Keratinocyte (primary cell): ENCODE measurements around the gene WNK4. TPM values are rescaled to one million over a fixed set of nuclear protein-coding genes. Genes with fewer than 3 reads are reported as not detected.
A peak's percentile ranks its signal among the peaks of the same experiment; 100 is the strongest.

Experiments
- DNase-seq: peaks from one replicate; pipeline ENCODE4 v3.0.0-alpha.2; 2011; ENCODE audit warnings: low read depth, missing footprints, low spot score
- FAIRE-seq: peaks from 2 replicates; lab custom pipeline; 2011; peaks lifted over from hg19 to GRCh38; lab: Jason Lieb, UNC
- H2AFZ ChIP-seq: 2 replicates; pipeline ENCODE4 v1.6.0; 2012; ENCODE audit warnings: low read length, control low read depth, inconsistent platforms; ENCODE audit not compliant: control insufficient read depth
- H3K27ac ChIP-seq: 2 replicates; pipeline ENCODE4 v1.5.1; 2011; ENCODE audit warnings: low read length; ENCODE audit not compliant: control insufficient read depth, insufficient read depth
- H3K27me3 ChIP-seq: 3 replicates; pipeline ENCODE4 v1.6.0; 2011; ENCODE audit warnings: low read length; ENCODE audit not compliant: control insufficient read depth, insufficient read depth; ENCODE audit errors: extremely low read depth
- H3K36me3 ChIP-seq, 2 experiments: 2 replicates in 1 of 2; 3 replicates in 1 of 2; pipeline ENCODE4 v1.5.1; 2011; ENCODE audit warnings: low read length in 2 of 2, mild to moderate bottlenecking in 1 of 2; ENCODE audit not compliant: control insufficient read depth in 2 of 2, insufficient read depth in 2 of 2; ENCODE audit errors: extremely low read depth in 1 of 2
- H3K4me1 ChIP-seq: 3 replicates; pipeline ENCODE4 v1.5.1; 2011; ENCODE audit warnings: low read length; ENCODE audit not compliant: control insufficient read depth, insufficient read depth; ENCODE audit errors: extremely low read depth
- H3K4me2 ChIP-seq: 3 replicates; pipeline ENCODE4 v1.6.0; 2011; ENCODE audit warnings: low read depth, low read length; ENCODE audit not compliant: control insufficient read depth, insufficient read depth; ENCODE audit errors: extremely low read depth
- H3K4me3 ChIP-seq, 3 experiments: fragments of 200-600 bp in 1 of 3; sonication (generic) in 1 of 3; 2 replicates in 2 of 3; 3 replicates in 1 of 3; pipeline ENCODE4 v1.5.1; 2011 to 2016; ENCODE audit warnings: low read length in 3 of 3, mild to moderate bottlenecking in 3 of 3, control low read depth in 2 of 3, inconsistent platforms in 1 of 3, low read depth in 1 of 3, mixed read lengths in 1 of 3, mixed run types in 1 of 3, moderate library complexity in 1 of 3; ENCODE audit not compliant: control insufficient read depth in 2 of 3, insufficient read depth in 2 of 3; ENCODE audit errors: extremely low read depth in 1 of 3
- H3K79me2 ChIP-seq: 2 replicates; pipeline ENCODE4 v1.6.0; 2012; ENCODE audit warnings: low read length; ENCODE audit not compliant: control insufficient read depth, insufficient read depth
- H3K9ac ChIP-seq: 3 replicates; pipeline ENCODE4 v1.6.0; 2011; ENCODE audit warnings: low read length; ENCODE audit not compliant: control insufficient read depth, insufficient read depth; ENCODE audit errors: extremely low read depth
- H3K9me1 ChIP-seq: 3 replicates; pipeline ENCODE4 v1.6.0; 2011; ENCODE audit warnings: low read length; ENCODE audit not compliant: control insufficient read depth, insufficient read depth; ENCODE audit errors: extremely low read depth
- H3K9me3 ChIP-seq: 2 replicates; pipeline ENCODE4 v1.5.1; 2012; ENCODE audit warnings: low read depth, low read length; ENCODE audit not compliant: control insufficient read depth
- H4K20me1 ChIP-seq: 3 replicates; pipeline ENCODE4 v1.6.0; 2011; ENCODE audit warnings: low read length; ENCODE audit not compliant: control insufficient read depth, insufficient read depth; ENCODE audit errors: extremely low read depth
- EZH2 ChIP-seq: IDR thresholded peaks from one replicate; pipeline ENCODE4 v1.6.1; 2012; ENCODE audit warnings: inconsistent platforms, mild to moderate bottlenecking, low read length, moderate library complexity
- dilution Hi-C: fragments of 300-500 bp; cut with MboI; formaldehyde crosslinking; loops from one replicate; pipeline ENCODE4 v1.7.0; 2020; ENCODE audit warnings: low sequenced_read_pairs; ENCODE audit not compliant: extremely low pct_ligation_motif_present
- polyA plus RNA-seq, 5 experiments: library from polyadenylated mRNA; depleted of rRNA in 3 of 5; stranded (reverse) in 3 of 5; stranded (forward) in 1 of 5; unstranded in 1 of 5; fragments of >200 nt; gene quantifications; 1 replicate in 1 of 5; 2 replicates in 3 of 5; 3 replicates in 1 of 5; pipeline versions ENCODE4 v1.2.1 to v1.2.3, GENCODE V29; 2011 to 2012; ENCODE audit warnings: missing spikeins in 2 of 5, low read depth in 1 of 5, low replicate concordance in 1 of 5
- TF ChIP-seq, protein P1 (sequence below), 3 experiments: IDR thresholded peaks in 1 of 3; conservative IDR thresholded peaks in 1 of 3; optimal IDR thresholded peaks in 1 of 3; 2 replicates in 2 of 3; 3 replicates in 1 of 3; pipeline versions ENCODE3 to v1.5.1; 2011; ENCODE audit warnings: low read length in 3 of 3, mild to moderate bottlenecking in 3 of 3, moderate library complexity in 2 of 3, control low read depth in 1 of 3, inconsistent platforms in 1 of 3; ENCODE audit not compliant: insufficient read depth in 2 of 3; ENCODE audit errors: extremely low read depth in 1 of 3

WNK4 gene
- polyA plus RNA-seq, 1 donor (not counting 4 experiments of a cell fraction or from before 2014, with no cell fraction given) = 0.04 TPM

DNA sequence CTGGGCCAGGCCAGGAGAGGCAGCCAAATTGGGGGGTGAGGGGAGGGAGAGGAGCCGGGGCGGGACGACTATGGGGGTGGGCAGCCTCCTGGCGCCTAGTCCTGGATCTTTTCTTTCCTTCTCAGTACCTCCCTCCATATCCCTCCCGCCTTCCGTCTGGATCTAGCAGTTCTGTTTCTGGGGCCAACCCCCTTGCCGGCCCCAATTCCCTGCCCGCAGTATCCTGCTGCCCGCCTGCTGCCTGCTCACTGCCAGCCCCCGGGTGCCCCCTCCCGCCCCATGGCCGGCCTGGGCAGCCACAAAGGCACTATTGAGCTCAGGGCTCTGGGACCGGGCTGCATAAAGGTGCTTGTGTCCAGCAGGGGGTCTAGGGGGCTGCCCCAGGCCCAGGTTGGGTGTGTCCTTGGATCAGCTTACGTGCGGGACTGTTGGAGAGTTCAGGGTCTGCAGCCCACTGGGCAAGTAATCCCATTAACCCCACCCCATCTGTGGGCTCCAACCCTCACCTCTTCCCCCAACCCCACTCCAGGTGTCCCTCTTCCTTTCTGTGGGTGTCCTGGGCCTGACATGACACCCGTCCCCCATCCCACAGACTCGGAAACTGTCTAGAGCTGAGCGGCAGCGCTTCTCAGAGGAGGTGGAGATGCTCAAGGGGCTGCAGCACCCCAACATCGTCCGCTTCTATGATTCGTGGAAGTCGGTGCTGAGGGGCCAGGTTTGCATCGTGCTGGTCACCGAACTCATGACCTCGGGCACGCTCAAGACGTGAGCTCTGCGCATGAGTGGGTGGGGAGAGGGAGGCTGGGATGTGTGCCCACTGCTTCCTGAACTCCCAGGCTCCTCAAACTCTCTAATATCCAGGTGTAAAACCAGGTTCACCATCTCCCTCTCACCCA lies 2.0 kb downstream of the WNK4 start:
- dilution Hi-C loops = no loop called here
- H3K79me2 ChIP-seq = no peaks in the 10 kb centered on the region
- H3K27me3 ChIP-seq = peaks cover 34% of the 10 kb centered on the region
- no peak for FAIRE-seq
- H3K36me3 ChIP-seq = peaks cover 13 to 16% of the 10 kb centered on the region in 2 experiments
- H2AFZ ChIP-seq = no peak overlapping the region
- no peak for TF ChIP-seq EZH2
- TF ChIP-seq, protein P1, sequence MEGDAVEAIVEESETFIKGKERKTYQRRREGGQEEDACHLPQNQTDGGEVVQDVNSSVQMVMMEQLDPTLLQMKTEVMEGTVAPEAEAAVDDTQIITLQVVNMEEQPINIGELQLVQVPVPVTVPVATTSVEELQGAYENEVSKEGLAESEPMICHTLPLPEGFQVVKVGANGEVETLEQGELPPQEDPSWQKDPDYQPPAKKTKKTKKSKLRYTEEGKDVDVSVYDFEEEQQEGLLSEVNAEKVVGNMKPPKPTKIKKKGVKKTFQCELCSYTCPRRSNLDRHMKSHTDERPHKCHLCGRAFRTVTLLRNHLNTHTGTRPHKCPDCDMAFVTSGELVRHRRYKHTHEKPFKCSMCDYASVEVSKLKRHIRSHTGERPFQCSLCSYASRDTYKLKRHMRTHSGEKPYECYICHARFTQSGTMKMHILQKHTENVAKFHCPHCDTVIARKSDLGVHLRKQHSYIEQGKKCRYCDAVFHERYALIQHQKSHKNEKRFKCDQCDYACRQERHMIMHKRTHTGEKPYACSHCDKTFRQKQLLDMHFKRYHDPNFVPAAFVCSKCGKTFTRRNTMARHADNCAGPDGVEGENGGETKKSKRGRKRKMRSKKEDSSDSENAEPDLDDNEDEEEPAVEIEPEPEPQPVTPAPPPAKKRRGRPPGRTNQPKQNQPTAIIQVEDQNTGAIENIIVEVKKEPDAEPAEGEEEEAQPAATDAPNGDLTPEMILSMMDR (optimal IDR thresholded peaks at IDR 0.05 in 1 of 3, IDR thresholded peaks at IDR 0.05 in 1 of 3, conservative IDR thresholded peaks at IDR 0.05 in 1 of 3; ENCODE audit: extremely low read depth in 1 of 3, insufficient read depth in 2 of 3, low read length in 3 of 3) = no peak
- no peaks in the 10 kb centered on the region for H3K9me1 ChIP-seq
- no peaks in the 10 kb centered on the region for H4K20me1 ChIP-seq
- H3K27ac ChIP-seq = no peak overlapping the region
- no peaks in the 10 kb centered on the region for H3K9me3 ChIP-seq
- H3K4me3 ChIP-seq = no peak overlapping the region
- H3K4me1 ChIP-seq = peaks cover 19% of the 10 kb centered on the region
- H3K4me2 ChIP-seq = peak overlapping the region; percentile 56
- DNase-seq = no peak
- no peak overlapping the region for H3K9ac ChIP-seq

DNA sequence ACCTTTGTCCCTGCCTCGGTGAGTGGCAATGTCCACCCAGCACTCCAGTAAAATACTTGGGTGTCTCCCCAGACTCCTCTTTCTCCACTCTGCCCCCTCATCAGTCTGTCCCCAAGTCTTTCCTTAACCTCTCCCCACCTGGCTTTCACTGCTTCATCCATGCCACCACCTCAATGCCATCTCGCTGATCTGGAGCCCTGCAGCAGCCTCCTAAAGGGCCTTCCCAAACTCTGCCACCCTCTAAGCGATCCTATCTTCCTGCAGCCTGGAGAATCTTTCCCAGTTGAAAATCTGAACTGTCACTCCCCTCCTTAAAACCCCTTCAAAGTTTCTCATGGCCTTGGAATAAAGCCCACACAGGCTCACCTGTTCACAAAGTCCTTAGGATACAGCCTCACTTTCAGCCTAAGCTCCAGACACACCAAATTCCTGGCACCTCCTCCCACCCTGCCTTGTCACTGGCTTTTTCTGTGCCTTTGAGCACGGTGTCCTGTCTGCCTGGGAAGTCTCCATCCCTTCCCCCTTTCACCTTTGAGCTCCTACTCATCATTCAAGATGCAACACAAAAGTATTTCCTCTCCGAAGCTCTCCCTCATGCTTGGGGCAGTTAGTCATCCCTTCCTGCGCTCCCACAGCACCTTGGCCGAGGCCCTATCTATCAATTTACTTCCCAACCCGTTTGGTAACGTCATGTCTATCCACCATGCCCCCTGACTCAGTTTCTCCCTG lies 2.8 kb downstream of the WNK4 start:
- H3K9ac ChIP-seq = no peak overlapping the region
- peaks cover 10 to 11% of the 10 kb centered on the region in 2 experiments for H3K36me3 ChIP-seq
- DNase-seq (peak; percentile 52), FAIRE-seq (peak; percentile 99)
- H3K9me3 ChIP-seq = no peaks in the 10 kb centered on the region
- H3K9me1 ChIP-seq = no peaks in the 10 kb centered on the region
- H3K4me3 ChIP-seq = peak overlapping the region in 1 of 3 experiments; percentile 18
- no peaks in the 10 kb centered on the region for H4K20me1 ChIP-seq
- H3K27ac ChIP-seq = no peak overlapping the region
- dilution Hi-C loops = no loop called here
- H3K4me1 ChIP-seq = peaks cover 19% of the 10 kb centered on the region
- peak overlapping the region; percentile 56 for H3K4me2 ChIP-seq
- H2AFZ ChIP-seq = peak overlapping the region; percentile 34
- no peak for TF ChIP-seq EZH2
- TF ChIP-seq, protein P1 (optimal IDR thresholded peaks at IDR 0.05 in 1 of 3, IDR thresholded peaks at IDR 0.05 in 1 of 3, conservative IDR thresholded peaks at IDR 0.05 in 1 of 3; ENCODE audit: extremely low read depth in 1 of 3, insufficient read depth in 2 of 3, low read length in 3 of 3) = no peak
- H3K27me3 ChIP-seq = peaks cover 37% of the 10 kb centered on the region
- no peaks in the 10 kb centered on the region for H3K79me2 ChIP-seq
